H1 (cell line): ENCODE results near the gene GP1BB. TPM values are rescaled to one million over a fixed set of nuclear protein-coding genes. Genes with fewer than 3 reads are reported as not detected.

ENCODE experiments used
- BRCA1 ChIP-seq: IDR thresholded peaks from 2 replicates; pipeline ENCODE4 v1.6.1; 2012; ENCODE audit warnings: low read depth, low read length, improper control_type of control experiment
- JUN ChIP-seq: IDR thresholded peaks from 2 replicates; pipeline ENCODE4 v1.6.1; 2011; ENCODE audit warnings: low read depth, mild to moderate bottlenecking, improper control_type of control experiment, low read length
- SAP30 ChIP-seq: fragments of 300-600 bp; sonication (generic); IDR thresholded peaks from 2 replicates; pipeline ENCODE4 v1.7.1; 2012; ENCODE audit warnings: low read length, moderate library complexity, mild to moderate bottlenecking, inconsistent platforms; ENCODE audit not compliant: insufficient read depth, insufficient replicate concordance
- SIRT6 ChIP-seq: IDR thresholded peaks from one replicate; pipeline ENCODE4 v1.7.1; 2012; ENCODE audit warnings: low read length, inconsistent platforms
- TAF7 ChIP-seq: optimal IDR thresholded peaks from 2 replicates; pipeline ENCODE3; 2011; ENCODE audit warnings: low read depth, mild to moderate bottlenecking, inconsistent platforms, low read length, moderate library complexity, borderline replicate concordance
- TBP ChIP-seq: IDR thresholded peaks from 2 replicates; pipeline ENCODE4 v1.6.1; 2011; ENCODE audit warnings: low read depth, low read length, improper control_type of control experiment
- ZNF274 ChIP-seq: IDR thresholded peaks from 2 replicates; pipeline ENCODE4 v1.7.0; 2012; ENCODE audit warnings: low read length, borderline replicate concordance; ENCODE audit errors: extremely low read depth
- polyA plus RNA-seq, 7 experiments: library from polyadenylated mRNA; depleted of rRNA in 3 of 7; stranded (reverse) in 5 of 7; unstranded in 2 of 7; fragments of >200 nt in 5 of 7; fragments of 200-250 nt in 2 of 7; gene quantifications; 1 replicate in 5 of 7; 2 replicates in 1 of 7; 4 replicates in 1 of 7; pipeline versions ENCODE4 v1.2.1 to v1.2.3, GENCODE V29; 2011 to 2013; ENCODE audit warnings: missing spikeins in 2 of 7, mixed read lengths in 2 of 7
- total RNA-seq: library from RNA; stranded (reverse); fragmentation: NEBNext Ultra II Directional; extraction: Animal tissue kit (Norgen Biotek cat#: 25700); gene quantifications from 2 replicates; pipeline ENCODE4 v1.2.1, GENCODE V29; 2021
- TF ChIP-seq, protein P1 (sequence below), 3 experiments: IDR thresholded peaks; 1 replicate in 2 of 3; 2 replicates in 1 of 3; pipeline versions ENCODE4 v1.5.1 to v1.6.1; 2011; ENCODE audit warnings: low read length in 3 of 3, mild to moderate bottlenecking in 3 of 3, inconsistent platforms in 2 of 3, low read depth in 1 of 3, moderate library complexity in 1 of 3; ENCODE audit not compliant: insufficient read depth in 1 of 3; ENCODE audit errors: control extremely low read depth in 1 of 3

GP1BB gene
- total and polyA plus RNA-seq, 2 of the 8 experiments (the other 6 are each of a cell fraction or from before 2014, with no cell fraction given) = 0.36 TPM; not detected in 1

GRCh38 chr22:19738664-19739447, 15.5 kb downstream of the GP1BB start (continued):
- TF ChIP-seq SAP30 = no peak
- no peak for TF ChIP-seq BRCA1
- no peak for TF ChIP-seq JUN
- TF ChIP-seq, protein P1, sequence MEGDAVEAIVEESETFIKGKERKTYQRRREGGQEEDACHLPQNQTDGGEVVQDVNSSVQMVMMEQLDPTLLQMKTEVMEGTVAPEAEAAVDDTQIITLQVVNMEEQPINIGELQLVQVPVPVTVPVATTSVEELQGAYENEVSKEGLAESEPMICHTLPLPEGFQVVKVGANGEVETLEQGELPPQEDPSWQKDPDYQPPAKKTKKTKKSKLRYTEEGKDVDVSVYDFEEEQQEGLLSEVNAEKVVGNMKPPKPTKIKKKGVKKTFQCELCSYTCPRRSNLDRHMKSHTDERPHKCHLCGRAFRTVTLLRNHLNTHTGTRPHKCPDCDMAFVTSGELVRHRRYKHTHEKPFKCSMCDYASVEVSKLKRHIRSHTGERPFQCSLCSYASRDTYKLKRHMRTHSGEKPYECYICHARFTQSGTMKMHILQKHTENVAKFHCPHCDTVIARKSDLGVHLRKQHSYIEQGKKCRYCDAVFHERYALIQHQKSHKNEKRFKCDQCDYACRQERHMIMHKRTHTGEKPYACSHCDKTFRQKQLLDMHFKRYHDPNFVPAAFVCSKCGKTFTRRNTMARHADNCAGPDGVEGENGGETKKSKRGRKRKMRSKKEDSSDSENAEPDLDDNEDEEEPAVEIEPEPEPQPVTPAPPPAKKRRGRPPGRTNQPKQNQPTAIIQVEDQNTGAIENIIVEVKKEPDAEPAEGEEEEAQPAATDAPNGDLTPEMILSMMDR (IDR thresholded peaks at IDR 0.05; ENCODE audit: control extremely low read depth in 1 of 3, insufficient read depth in 1 of 3, low read depth in 1 of 3, low read length in 3 of 3) = no peak
- no peak for TF ChIP-seq TAF7
- no peak for TF ChIP-seq ZNF274
- no peak for TF ChIP-seq SIRT6
- no peak for TF ChIP-seq TBP
- TF ChIP-seq, all 59 proteins: peak for 0
